A549 (cell line): ENCODE results near the gene PLCB1. TPM values are rescaled to one million over a fixed set of nuclear protein-coding genes. Genes with fewer than 3 reads are reported as not detected.

Experiments used
- ATAC-seq, 2 experiments: fragments of 200-7000 bp in 1 of 2; fragments of >200 bp in 1 of 2; cut with Nextera tagmentation in 1 of 2; cut with Tn5 transposase in 1 of 2; 3 replicates each; pipeline versions ENCODE4 v1.8.0 to v1.9.1; 2018 to 2020; ENCODE audit warnings: mild to moderate bottlenecking in 1 of 2, moderate library complexity in 1 of 2
- CTCF ChIA-PET: fragments of 300-600 bp; sonication (Branson Sonifier 250); formaldehyde crosslinking; extraction: SDS; loops from one replicate; lab custom pipeline; 2021; ENCODE audit warnings: antibody characterized with exemption, inconsistent platforms; lab: Yijun Ruan, JAX
- POLR2A ChIA-PET: fragments of 350-600 bp; formaldehyde crosslinking; extraction: SDS; loops from one replicate; lab custom pipeline; 2021; ENCODE audit warnings: antibody characterized with exemption, inconsistent platforms; lab: Yijun Ruan, JAX
- DNase-seq, 2 experiments: peaks; one replicate each; pipeline versions ENCODE4 v3.0.0 to v3.0.0-alpha.2; 2011 to 2016; ENCODE audit warnings: low read depth in 1 of 2, low spot score in 1 of 2
- FAIRE-seq: peaks from 2 replicates; lab custom pipeline; 2011; peaks lifted over from hg19 to GRCh38; lab: Jason Lieb, UNC
- H3K27ac ChIP-seq, 2 experiments: fragments of >200 bp; sonication (Bioruptor Twin); formaldehyde crosslinking; 3 replicates each; pipeline ENCODE4 v1.5.1; 2016 to 2017
- H3K4me1 ChIP-seq: fragments of >200 bp; sonication (Bioruptor Twin); formaldehyde crosslinking; 3 replicates; pipeline ENCODE4 v1.6.1; 2016
- H3K4me2 ChIP-seq: fragments of >200 bp; sonication (Bioruptor Twin); formaldehyde crosslinking; 3 replicates; pipeline ENCODE4 v1.6.1; 2016
- H3K4me3 ChIP-seq: fragments of >200 bp; sonication (Bioruptor Twin); formaldehyde crosslinking; 3 replicates; pipeline ENCODE4 v1.5.1; 2016
- H3K9me3 ChIP-seq: fragments of >200 bp; sonication (Bioruptor Twin); formaldehyde crosslinking; 3 replicates; pipeline ENCODE4 v1.6.1; 2016
- CEBPB ChIP-seq, 2 experiments: fragments of >200 bp in 1 of 2; sonication (Bioruptor Twin) in 1 of 2; formaldehyde crosslinking in 1 of 2; IDR thresholded peaks; 2 replicates each; pipeline ENCODE4 v1.6.1; 2012 to 2016
- EP300 ChIP-seq, 2 experiments: fragments of >200 bp; sonication (Bioruptor Twin); formaldehyde crosslinking; IDR thresholded peaks; 2 replicates in 1 of 2; 3 replicates in 1 of 2; pipeline ENCODE4 v1.6.1; 2016 to 2017
- ESRRA ChIP-seq: fragments of 150-350 bp; IDR thresholded peaks from 2 replicates; pipeline ENCODE4 v1.6.1; 2014; ENCODE audit warnings: mild to moderate bottlenecking, low read length, borderline replicate concordance
- GATA3 ChIP-seq: IDR thresholded peaks from 2 replicates; pipeline ENCODE4 v1.6.1; 2012; ENCODE audit warnings: borderline replicate concordance
- HOXB13 ChIP-seq: fragments of 250-450 bp; sonication (Bioruptor Pico); IDR thresholded peaks from 2 replicates; pipeline ENCODE4 v1.5.0; 2020; ENCODE audit warnings: low read depth, mild to moderate bottlenecking, moderate library complexity
- HOXB5 ChIP-seq: fragments of 250-450 bp; sonication (Bioruptor Pico); IDR thresholded peaks from 2 replicates; pipeline ENCODE4 v1.5.0; 2020; ENCODE audit warnings: mild to moderate bottlenecking, moderate library complexity
- JUN ChIP-seq, 2 experiments: fragments of >200 bp; sonication (Bioruptor Twin); formaldehyde crosslinking; IDR thresholded peaks; 2 replicates in 1 of 2; 3 replicates in 1 of 2; pipeline ENCODE4 v1.6.1; 2016 to 2017
- JUNB ChIP-seq: fragments of >200 bp; sonication (Bioruptor Twin); formaldehyde crosslinking; IDR thresholded peaks from 2 replicates; pipeline ENCODE4 v1.6.1; 2016
- MAFK ChIP-seq: fragments of 450-650 bp; IDR thresholded peaks from 2 replicates; pipeline ENCODE4 v1.6.1; 2014; ENCODE audit not compliant: partially characterized antibody
- PHF8 ChIP-seq: fragments of 200-600 bp; sonication (generic); IDR thresholded peaks from 2 replicates; pipeline ENCODE4 v1.6.1; 2016; ENCODE audit warnings: low read depth, mild to moderate bottlenecking, antibody characterized with exemption, moderate library complexity, borderline replicate concordance
- POLR2A ChIP-seq: IDR thresholded peaks from 2 replicates; pipeline ENCODE4 v1.6.1; 2012; ENCODE audit warnings: mild to moderate bottlenecking, low read length
- RFX5 ChIP-seq: fragments of 450-650 bp; IDR thresholded peaks from 2 replicates; pipeline ENCODE4 v1.7.1; 2014; ENCODE audit warnings: antibody characterized with exemption, mild to moderate bottlenecking, moderate library complexity
- RNF2 ChIP-seq: fragments of 200-600 bp; sonication (generic); IDR thresholded peaks from 2 replicates; pipeline ENCODE4 v1.6.1; 2016; ENCODE audit warnings: low read depth, mild to moderate bottlenecking, antibody characterized with exemption, moderate library complexity, borderline replicate concordance
- SMC3 ChIP-seq: fragments of >200 bp; sonication (Bioruptor Twin); formaldehyde crosslinking; IDR thresholded peaks from 3 replicates; pipeline ENCODE4 v1.6.1; 2018; ENCODE audit warnings: inconsistent platforms
- ZNF302 ChIP-seq: fragments of 250-450 bp; sonication (Bioruptor Pico); IDR thresholded peaks from 2 replicates; pipeline ENCODE4 v1.9.0; 2021; ENCODE audit warnings: inconsistent platforms, mild to moderate bottlenecking, moderate library complexity
- ZSCAN20 ChIP-seq: fragments of 250-450 bp; sonication (Bioruptor Pico); IDR thresholded peaks from 2 replicates; pipeline ENCODE4 v1.8.0; 2022; ENCODE audit warnings: mild to moderate bottlenecking, moderate library complexity
- WGBS: methylation state at CpG from one replicate; pipeline ENCODE4 v1.1.6; 2017; ENCODE audit errors: missing lambda C conversion rate; 5-methylcytosine and 5-hydroxymethylcytosine counted together
- polyA plus RNA-seq, 4 experiments: library from polyadenylated mRNA; depleted of rRNA in 3 of 4; stranded (reverse); fragments of >200 nt; fragmentation: RNase III in 1 of 4; extraction: RNeasy Plus Mini Kit Qiagen cat#74134 plus additional on column Dnase treatment in 1 of 4; gene quantifications; 2 replicates in 3 of 4; 3 replicates in 1 of 4; pipeline ENCODE4 v1.2.3, GENCODE V29; 2011 to 2017
- TF ChIP-seq, protein P1 (sequence below): IDR thresholded peaks from 2 replicates; pipeline ENCODE4 v1.6.1; 2012
- TF ChIP-seq, protein P2 (sequence below): fragments of 250-450 bp; sonication (Bioruptor Pico); IDR thresholded peaks from 2 replicates; pipeline ENCODE4 v1.5.0; 2021; ENCODE audit warnings: mild to moderate bottlenecking, moderate library complexity, borderline replicate concordance
- TF ChIP-seq, protein P3 (sequence below): fragments of 200-600 bp; sonication (generic); IDR thresholded peaks from 2 replicates; pipeline ENCODE4 v1.6.1; 2016; ENCODE audit warnings: antibody characterized with exemption, mild to moderate bottlenecking, moderate library complexity
- TF ChIP-seq, protein P4 (sequence below): IDR thresholded peaks from 2 replicates; pipeline ENCODE4 v1.6.1; 2012; ENCODE audit warnings: low read depth, borderline replicate concordance
- TF ChIP-seq, protein P5 (sequence below): fragments of >200 bp; sonication (Bioruptor Twin); formaldehyde crosslinking; IDR thresholded peaks from 2 replicates; pipeline ENCODE4 v1.6.1; 2016

Gene PLCB1
- polyA plus RNA-seq, 2 of the 4 experiments (the other 2 are of a cell fraction): 0.97 to 6.3 TPM

DNA sequence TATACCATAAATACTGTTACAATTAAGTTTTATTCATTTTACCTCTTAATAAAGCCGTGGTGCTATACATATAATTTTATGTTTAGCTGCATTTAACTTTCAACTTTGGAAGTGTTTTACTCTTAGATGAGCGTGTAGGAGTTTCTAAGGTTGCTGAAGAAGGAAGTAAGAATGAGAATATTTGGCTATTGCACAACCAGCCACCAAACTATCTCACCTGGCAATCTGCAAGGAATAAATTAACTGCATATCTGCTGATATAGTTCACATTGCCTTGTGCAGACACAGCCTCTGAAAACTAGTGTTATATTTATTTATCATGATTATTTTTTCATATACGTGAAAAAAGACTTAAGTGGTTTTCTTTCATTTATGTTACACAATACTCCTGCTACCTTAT, 230.4 kb downstream of the PLCB1 start:
- Histone ChIP-seq H3K4me1 (no peaks in the 10 kb centered on the region), H3K4me3 (no peak overlapping the region)
- TF ChIP-seq GATA3: no peak
- no peak for TF ChIP-seq ESRRA
- no peak for TF ChIP-seq HOXB13 (CRISPR knock-in tag)
- TF ChIP-seq, protein P1, sequence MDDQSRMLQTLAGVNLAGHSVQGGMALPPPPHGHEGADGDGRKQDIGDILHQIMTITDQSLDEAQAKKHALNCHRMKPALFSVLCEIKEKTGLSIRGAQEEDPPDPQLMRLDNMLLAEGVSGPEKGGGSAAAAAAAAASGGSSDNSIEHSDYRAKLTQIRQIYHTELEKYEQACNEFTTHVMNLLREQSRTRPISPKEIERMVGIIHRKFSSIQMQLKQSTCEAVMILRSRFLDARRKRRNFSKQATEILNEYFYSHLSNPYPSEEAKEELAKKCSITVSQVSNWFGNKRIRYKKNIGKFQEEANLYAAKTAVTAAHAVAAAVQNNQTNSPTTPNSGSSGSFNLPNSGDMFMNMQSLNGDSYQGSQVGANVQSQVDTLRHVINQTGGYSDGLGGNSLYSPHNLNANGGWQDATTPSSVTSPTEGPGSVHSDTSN: no peak
- TF ChIP-seq CEBPB (IDR thresholded peaks at IDR 0.05): peak in 1 of 2 experiments; percentile 36; a peak in 1 of 4 replicates
- TF ChIP-seq, all 56 proteins: peak for 1
- POLR2A ChIA-PET: no interaction called here
- CTCF ChIA-PET: no interaction called here
- DNase-seq (no peak), ATAC-seq (no peak), FAIRE-seq (no peak)
- H3K4me2 ChIP-seq: no peak overlapping the region
- no peaks in the 10 kb centered on the region for H3K9me3 ChIP-seq
- 29% methylated on average over 3 of the region's 3 CpGs for WGBS
- H3K27ac ChIP-seq: no peak overlapping the region

DNA sequence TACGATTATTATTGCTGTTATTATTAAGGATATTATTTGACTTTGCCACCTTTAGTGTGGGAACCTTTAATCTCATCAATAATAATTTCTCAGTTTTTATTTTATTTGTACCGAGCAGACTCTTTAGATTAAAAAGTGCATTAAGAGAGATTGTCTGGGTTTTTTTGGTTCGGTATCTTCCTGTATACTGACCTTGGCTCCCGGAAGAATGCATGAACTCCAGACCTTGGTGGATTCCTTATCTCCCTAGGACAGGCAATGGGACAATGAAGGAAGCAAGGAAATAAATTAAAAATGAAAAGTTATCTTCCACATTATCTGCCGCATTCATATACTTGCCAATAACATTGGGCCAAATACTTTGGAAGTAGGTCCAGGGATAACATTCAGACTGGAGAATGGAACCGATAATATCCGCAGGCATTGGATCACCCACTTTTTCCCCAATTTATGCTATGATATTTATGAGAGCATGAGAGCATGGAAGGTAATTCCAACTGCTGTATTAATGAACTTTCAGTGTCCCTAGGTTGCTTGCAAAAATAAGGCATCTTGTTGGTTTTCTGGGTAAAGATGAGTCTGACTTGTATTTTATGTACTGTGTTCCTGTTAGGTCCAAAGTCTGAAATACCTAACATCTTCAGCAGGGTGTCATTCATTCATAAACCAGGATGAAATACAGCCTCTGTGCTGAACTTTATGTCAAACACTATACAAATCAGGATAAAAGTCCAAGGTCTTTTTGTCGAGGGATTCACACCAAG, 232.1 kb downstream of the PLCB1 start:
- H3K4me2 ChIP-seq: no peak overlapping the region
- no peaks in the 10 kb centered on the region for H3K4me1 ChIP-seq
- H3K4me3 ChIP-seq: no peak overlapping the region
- no peak overlapping the region for H3K27ac ChIP-seq
- no peak for DNase-seq
- TF ChIP-seq PHF8: no peak
- TF ChIP-seq, protein P2, sequence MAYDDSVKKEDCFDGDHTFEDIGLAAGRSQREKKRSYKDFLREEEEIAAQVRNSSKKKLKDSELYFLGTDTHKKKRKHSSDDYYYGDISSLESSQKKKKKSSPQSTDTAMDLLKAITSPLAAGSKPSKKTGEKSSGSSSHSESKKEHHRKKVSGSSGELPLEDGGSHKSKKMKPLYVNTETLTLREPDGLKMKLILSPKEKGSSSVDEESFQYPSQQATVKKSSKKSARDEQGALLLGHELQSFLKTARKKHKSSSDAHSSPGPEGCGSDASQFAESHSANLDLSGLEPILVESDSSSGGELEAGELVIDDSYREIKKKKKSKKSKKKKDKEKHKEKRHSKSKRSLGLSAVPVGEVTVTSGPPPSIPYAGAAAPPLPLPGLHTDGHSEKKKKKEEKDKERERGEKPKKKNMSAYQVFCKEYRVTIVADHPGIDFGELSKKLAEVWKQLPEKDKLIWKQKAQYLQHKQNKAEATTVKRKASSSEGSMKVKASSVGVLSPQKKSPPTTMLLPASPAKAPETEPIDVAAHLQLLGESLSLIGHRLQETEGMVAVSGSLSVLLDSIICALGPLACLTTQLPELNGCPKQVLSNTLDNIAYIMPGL (CRISPR knock-in tag): no peak
- TF ChIP-seq RFX5: no peak
- TF ChIP-seq ZNF302 (CRISPR knock-in tag): no peak
- TF ChIP-seq, protein P3, sequence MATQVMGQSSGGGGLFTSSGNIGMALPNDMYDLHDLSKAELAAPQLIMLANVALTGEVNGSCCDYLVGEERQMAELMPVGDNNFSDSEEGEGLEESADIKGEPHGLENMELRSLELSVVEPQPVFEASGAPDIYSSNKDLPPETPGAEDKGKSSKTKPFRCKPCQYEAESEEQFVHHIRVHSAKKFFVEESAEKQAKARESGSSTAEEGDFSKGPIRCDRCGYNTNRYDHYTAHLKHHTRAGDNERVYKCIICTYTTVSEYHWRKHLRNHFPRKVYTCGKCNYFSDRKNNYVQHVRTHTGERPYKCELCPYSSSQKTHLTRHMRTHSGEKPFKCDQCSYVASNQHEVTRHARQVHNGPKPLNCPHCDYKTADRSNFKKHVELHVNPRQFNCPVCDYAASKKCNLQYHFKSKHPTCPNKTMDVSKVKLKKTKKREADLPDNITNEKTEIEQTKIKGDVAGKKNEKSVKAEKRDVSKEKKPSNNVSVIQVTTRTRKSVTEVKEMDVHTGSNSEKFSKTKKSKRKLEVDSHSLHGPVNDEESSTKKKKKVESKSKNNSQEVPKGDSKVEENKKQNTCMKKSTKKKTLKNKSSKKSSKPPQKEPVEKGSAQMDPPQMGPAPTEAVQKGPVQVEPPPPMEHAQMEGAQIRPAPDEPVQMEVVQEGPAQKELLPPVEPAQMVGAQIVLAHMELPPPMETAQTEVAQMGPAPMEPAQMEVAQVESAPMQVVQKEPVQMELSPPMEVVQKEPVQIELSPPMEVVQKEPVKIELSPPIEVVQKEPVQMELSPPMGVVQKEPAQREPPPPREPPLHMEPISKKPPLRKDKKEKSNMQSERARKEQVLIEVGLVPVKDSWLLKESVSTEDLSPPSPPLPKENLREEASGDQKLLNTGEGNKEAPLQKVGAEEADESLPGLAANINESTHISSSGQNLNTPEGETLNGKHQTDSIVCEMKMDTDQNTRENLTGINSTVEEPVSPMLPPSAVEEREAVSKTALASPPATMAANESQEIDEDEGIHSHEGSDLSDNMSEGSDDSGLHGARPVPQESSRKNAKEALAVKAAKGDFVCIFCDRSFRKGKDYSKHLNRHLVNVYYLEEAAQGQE: no peak
- TF ChIP-seq POLR2A: no peak
- TF ChIP-seq ZSCAN20 (CRISPR knock-in tag): no peak
- TF ChIP-seq EP300 (IDR thresholded peaks at IDR 0.05): no peak
- TF ChIP-seq JUN (IDR thresholded peaks at IDR 0.05): no peak
- no peak for TF ChIP-seq SMC3
- no peak for TF ChIP-seq HOXB5 (CRISPR knock-in tag)
- TF ChIP-seq MAFK: no peak
- no peak for TF ChIP-seq JUNB
- no peak for TF ChIP-seq RNF2
- TF ChIP-seq, protein P4, sequence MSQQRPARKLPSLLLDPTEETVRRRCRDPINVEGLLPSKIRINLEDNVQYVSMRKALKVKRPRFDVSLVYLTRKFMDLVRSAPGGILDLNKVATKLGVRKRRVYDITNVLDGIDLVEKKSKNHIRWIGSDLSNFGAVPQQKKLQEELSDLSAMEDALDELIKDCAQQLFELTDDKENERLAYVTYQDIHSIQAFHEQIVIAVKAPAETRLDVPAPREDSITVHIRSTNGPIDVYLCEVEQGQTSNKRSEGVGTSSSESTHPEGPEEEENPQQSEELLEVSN: no peak
- TF ChIP-seq, protein P5, sequence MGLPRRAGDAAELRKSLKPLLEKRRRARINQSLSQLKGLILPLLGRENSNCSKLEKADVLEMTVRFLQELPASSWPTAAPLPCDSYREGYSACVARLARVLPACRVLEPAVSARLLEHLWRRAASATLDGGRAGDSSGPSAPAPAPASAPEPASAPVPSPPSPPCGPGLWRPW: no peak
- no peak for FAIRE-seq
- CTCF ChIA-PET: no interaction called here
- no peaks in the 10 kb centered on the region for H3K9me3 ChIP-seq
- WGBS: 40% methylated on average over 8 of the region's 8 CpGs
- POLR2A ChIA-PET: no interaction called here
- no peak for ATAC-seq
